Activated CD4-positive, alpha-beta T cell treated with anti-CD3 and anti-CD28 coated beads for 1 hour (primary cell): ENCODE measurements around the gene SEMA6B.

Source experiments
- DNase-seq: peaks from one replicate; pipeline ENCODE4 v3.0.0-alpha.2; 2020

The SEMA6B gene

DNA sequence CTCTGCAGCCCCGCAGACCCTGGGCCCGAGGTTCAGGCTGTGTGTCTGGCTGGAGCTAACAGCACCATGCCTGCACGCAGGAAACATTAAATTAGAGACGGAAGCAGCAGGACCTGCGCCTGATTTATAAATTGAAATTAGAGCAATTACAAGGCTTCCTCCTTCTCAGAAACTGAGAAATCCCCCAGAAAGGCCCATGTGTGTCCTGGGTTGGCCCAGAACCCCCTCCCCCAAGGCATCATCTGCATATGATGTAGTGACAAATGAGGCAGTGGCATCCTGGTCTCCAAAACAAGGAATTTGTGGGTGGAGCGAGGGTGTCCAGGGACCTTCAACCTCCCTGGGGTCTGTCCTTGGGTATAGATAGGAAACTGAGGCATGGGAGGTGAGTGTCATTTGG is 27.2 kb upstream of the SEMA6B start:
- DNase-seq, result no peak

DNA sequence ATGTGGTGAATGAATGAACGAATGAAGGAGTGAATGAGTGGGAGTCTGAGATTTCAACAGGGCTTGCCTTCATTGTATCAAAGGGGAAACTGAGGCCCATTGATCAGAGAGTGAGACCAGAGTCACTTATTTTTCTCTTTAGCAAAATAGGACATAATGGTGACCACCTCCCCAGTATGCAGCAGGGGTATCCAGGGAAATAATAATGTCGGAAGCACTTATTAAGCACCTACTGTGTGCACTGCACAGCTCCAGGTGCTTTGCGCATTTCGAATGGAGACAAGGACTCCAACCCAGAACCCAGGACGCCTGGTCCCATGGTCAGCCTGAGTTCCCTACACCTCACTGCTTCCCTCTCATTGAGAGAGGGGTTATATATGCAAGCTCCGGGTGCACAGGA is 26.8 kb upstream of the SEMA6B start:
- DNase-seq, result no peak

DNA sequence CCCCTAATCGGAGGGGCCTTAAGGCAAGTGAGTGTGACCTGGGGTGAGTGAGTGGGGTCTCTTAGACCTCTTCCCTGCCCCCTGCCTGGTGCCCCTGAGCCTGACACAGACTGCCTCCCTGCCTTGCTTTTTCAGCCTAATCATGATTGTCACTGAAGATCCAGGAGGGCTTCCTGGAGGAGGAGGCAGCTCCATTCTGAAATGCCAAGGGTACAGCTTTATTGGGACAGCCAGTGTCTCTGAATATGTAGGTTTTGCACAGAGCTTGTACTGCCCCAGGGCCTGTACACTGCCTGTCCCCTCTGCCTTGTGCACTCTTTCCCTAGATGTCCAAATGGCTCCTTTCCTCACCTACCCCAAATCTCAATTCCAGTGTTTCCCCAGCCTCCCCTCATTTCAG is 26.1 kb upstream of the SEMA6B start:
- no peak for DNase-seq

DNA sequence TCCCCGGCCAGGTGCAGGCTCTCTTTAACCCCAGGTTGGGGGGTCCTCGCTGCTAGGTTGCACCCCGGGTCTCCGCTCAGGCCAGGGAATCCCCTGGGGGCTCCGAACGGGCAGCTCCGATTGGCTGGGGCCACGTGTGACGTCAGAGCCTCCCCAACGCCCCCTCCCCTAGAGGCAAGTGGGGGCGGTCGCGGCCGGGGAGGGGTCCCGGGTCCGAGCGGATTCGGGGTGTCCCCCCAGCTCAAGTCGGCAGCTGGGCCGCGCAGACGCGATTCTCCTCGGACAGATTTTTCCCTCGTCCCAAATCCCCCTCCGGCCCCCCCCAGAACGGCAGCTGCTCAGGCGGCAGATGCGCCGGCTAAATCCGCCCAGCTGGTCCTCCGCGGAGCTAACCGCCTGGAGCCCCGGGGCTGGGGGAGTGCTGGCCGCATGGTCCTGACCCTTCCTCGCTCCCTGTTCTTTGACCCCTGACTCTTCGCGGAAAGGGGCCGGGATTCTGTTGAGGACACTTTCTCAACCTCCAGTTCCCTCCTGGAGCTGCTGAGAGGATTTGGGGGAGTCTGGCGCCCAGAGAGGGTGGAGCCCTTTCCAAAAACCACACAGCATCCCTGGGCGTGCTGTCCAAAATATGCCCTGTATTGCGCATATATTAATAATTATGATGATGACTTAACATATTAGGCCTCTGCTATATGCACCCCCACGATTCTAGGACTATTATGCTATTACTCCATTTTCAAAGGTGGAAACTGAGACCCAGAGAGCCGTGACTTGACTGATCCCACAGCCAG is 25.4 kb upstream of the SEMA6B start:
- no peak for DNase-seq

DNA sequence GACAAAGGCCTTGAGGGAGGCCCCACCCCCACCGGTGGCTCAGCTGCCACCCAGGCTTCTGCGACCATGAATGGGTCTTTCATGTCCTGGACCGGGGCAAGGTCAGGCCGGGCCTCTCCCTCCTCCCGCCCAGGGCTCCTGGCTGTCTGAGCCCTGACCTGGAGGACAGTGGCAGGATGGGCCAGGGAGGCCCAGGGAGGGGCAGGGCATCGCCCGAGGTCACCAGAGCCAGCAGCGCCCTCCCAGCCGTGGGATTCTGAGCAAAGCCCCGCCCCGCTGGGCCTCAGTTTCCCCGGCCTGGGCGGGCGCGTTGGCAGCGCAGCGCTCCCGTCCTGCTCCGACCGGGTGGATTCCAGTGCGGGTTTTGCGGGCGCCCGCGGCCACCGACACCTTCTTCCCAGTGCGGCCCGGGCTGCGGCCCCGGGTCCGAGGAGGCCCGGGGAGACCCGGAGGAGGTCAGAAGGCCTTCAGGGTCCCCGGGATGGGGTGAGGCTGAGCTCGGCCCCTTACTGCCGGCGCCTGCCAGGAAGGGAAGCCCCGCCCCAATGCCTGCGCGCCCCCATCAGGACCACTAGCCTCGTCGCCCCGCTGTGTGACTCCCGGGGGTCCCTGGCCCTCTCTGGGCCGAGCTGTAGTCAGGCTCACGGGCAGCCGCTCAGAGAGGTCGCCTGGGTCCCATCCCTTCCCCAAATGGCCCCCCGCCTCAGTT is 24.6 kb upstream of the SEMA6B start:
- no peak for DNase-seq

DNA sequence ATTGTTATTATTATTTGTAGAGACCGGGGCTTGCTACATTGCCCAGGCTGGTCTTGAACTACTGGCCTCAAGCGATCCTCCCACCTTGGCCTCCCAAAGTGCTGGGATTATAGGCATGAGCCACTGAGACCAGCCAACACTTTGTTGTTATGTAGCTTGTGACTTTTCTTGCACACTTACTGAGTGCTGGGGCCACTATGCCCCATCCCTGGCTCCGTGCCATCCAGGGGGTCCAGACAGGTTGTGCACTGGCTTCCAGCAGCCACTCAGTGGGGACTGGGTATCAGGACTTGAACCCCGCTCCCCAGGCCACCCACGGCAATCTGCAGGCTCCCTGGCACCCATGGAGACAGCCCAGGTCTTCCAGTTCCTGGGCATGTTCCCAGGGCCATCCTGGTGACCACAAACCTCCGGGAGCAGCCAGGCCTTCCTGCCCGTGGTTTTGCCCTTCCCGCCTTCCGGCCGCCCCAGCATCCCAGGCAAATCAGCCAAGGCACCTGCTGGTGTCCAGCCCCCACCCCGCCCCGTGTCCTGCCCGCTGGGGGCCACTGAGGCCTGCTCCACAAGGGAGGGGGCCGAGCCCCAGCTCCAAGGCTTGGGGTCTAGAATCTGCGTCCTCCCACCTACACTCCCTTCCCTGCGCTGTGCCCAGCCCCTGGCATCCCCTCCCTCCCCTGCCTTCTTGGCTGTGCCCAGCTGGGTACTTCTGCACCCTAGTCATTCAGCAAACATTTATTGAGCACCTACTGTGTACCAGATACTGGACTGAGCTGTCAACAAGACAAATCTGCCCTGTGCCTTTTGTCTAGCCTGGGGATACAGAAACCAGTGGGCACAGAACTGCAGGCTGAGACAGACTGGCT is 23.7 kb upstream of the SEMA6B start:
- no peak for DNase-seq

DNA sequence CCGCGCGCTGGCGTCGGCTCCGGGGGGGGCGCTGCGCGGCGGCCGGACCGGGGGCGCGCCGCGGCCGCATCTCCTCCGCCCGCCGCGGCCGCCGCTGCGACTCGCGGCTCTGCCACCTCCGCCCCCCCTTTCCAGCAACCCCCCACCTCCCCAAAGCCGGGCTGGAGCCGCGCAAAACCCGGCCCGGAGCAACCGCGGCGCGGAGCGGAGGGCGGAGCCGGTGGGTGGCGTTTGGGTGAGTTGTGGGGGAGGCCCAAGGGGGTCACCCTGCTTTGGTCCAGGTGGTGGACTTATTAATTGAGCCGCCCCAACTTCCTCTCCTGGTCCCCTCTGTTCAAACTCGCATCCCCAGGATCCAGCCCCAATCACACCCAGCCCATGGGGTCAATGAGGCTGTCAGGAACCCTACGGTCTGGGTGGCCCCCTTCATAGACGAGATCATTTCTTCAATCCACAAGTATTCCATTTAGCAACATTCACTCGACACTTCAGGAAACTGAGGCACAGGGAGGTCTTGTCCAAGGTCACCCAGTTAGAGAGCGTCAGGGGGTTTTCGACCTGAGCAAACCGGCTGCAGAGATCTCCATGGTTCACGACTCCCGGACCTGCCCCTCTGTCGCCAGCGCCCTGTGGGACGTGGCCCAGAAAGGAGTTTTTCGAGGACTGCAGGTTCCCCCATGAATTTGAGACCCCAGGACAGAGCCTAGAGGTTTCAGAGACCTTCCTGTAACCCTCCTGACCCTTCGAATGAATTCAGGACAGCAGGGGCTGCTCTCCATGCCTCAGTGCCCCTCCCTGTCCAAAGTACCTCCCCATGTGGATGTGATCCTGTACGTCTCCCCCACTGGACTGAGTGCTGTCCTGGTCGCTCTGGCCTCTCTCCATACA is 22.4 kb upstream of the SEMA6B start:
- DNase-seq, result no peak

DNA sequence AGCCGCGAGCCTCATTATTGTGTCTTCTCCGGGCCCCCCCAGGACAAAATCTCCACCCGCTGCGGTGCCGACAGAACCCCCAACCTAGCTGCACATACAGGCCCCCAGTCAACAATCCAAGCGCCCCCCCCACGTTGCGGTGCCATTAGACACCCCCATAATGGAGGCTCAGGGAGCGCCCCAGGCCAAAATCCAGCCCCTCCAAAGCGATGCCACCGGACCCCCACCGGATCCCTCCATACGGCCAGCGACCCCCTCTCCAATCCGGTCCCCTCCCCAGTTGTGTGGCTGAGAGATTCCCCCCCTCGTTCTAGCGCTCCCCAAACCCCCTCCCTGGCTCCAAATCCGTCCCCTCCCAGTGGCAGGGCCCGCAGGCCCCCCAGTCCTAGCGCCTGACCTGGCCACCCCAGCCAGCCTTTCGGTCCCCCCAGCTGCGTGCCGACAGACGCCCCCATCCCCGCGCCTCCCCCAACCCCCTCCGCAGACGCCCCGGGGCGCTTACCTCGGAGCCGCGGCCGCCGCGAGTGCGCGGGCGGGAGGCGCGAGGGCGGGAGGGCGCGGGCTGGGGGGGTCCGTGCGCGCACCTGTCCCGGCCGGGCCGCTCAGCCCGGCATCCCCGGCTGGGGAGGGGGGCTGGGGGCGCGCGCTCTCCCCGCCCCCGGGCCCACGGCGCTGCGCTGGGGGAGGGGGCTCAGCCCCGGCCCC is 21.6 kb upstream of the SEMA6B start:
- no peak for DNase-seq

DNA sequence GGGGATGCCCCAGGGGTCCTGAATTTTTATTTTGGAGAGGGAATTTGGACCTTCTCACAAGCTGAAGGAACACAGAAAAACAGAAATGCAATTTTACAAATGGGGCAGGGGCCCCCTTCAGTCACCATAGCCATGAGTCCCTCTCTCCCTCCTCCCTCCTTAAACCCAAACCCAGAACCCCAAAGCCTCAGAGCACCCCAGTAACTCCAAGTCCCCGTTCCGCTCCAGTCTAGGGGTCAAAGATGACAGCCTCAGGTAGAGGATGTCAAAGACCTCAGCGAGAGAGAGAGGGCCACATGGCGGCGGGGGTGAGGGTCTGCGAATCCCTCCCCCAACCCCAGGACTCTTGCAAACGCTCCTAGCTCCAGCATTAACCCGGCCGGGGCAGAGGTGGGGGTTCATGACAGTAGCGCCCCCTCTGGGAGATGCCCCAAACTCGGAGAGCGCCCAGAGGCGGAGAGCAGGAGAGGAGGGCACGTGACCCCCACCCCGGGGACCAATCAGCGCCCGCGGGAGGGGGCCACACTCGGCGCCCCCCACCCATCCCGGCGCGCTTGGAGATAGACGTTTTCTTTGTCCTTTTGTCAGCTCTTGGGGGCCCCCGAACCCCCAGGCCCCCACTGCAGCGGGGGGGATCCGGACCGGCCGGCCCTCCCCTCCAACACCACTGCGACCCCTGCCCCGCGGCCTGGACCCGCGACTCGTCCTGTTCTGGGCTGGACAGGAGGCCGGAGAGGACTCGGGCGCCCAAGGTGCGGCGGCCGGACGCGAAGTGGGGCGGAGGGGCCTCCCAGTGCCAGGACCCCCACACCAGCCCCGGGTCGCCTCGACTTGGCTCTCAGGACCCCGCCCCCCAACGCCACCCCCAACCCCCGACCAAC is 20.8 kb upstream of the SEMA6B start:
- DNase-seq, result no peak

DNA sequence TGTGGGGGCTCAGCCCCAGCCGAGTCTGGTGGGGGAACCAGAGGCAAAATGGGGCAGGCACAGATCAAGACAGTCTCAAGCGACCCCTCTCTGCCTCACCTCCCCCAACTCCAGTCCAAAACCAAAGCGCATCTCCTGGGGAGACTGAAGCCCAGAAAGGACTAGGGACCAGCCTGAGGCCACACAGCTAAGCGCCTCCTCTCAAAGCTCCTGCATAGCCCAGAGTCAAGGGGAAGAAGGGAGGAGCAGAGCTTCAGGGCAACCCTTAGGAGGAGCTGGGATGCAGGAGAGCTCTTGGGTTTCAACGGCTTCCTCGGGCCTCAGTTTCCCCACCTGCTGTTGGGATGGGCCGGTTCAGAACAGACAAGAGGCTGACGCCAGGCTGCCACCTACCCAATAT is 19.9 kb upstream of the SEMA6B start:
- DNase-seq, result no peak

DNA sequence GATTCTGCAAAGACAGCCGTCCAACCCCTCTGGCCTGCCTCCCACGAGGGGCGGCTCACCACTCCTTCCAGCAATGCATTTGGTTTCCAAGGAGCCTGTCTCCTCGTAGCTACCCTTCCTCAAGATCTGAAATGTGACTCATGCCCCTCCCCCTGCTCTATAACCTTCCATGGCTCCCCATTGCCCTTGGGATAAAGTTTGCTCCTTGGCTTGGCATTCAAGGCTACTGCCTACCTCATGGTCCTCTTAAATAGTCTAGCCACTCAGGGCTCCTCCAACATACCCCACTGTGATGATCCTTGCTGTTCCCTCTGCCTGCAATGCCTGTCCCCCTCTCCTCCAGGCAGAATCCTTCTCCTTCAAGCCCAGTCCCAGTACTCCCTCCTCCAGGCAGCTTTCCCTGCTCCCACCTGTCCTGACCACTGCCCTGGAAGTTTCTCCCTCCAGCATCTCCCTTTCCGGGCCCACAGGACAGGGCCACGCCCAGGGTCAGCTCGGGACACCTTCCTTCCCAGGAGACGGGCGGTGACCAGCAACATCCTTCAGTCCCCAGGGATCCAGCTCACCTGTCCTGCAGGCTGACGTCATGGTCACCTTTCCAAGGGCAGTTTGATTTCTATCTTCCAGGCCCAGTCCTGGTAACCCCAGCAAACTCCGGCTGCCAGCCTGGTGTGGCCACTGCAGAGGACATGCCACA is 19.2 kb upstream of the SEMA6B start:
- no peak for DNase-seq

DNA sequence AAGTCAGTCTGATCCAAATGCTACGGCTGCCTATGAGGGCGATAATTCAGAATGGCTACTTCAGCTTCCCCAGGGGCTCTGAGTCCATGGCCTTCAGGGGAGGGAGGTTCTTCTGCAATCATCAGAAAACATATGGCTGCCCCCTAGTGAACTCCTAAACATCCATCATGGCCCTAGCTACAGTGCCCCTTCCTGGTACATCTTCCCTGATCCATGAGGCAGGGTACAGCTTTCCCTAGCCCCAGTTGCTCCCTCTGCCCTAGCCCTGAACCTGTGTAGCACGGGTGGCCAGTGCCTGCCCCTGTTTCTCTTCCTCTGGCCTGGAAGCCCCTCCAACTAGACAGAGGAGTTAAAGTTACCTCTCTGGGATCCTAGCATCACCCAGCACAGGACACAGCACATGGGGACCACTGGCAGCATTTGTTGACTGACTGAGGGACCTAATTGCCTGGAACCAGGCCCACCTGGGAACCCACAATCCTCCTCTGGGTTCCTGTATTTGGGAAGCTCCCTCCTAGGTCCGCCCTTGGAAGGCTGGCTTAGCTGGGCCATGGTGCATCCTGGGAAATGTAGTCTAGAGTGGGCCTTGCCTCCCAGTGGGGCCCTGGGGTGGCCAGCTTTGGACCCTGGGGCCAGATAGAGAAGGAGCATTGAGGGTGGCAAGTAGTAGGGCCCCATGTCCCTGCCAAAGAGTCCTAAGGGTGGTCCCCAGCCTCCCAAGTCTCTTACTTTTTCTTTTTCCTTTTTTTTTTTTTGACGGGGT is 17.7 kb upstream of the SEMA6B start:
- DNase-seq, result no peak

DNA sequence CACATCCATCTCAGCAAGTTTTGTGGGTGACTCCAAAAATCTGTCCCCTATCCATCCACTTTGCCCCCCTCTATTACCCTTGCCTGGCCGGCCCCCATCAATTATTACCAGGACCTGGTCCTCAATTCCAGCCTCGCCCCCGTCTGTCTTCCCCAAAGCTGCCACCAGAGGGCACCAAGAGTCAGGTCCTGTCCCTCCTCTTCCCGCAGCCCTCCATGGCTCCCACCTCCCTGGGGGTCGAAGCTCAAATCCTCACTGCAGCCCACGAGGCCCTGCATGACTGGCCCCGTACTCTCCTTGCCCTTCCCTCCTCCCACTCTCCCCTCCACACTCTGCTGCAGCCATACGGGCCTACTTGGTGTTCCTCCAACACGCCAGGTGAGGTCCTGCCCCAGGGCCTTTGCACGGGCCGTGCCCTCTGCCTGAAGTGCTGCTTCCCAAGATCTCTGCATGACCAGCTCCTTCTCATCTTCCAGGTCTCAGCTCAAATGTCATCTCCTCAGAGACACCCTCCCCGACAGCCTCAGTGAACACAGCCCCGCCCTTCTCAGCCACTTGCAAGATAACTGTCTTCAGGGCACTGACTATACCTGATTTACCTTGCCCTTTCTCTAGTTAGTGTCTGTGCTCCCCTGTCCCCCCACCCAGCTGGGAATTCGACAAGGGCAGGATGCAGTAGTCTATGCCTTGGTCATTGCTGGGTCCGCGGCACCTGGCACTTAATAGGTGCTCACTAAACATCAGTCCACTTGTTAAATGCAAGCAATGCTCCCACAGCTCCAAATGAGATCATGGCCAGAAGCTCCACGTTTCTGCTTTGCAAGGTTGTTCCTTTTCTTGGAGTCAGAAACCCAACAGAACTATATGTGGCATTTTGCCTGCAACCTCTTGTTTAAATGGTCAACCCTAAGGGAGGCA is 16.8 kb upstream of the SEMA6B start:
- peak; percentile 46 for DNase-seq

DNA sequence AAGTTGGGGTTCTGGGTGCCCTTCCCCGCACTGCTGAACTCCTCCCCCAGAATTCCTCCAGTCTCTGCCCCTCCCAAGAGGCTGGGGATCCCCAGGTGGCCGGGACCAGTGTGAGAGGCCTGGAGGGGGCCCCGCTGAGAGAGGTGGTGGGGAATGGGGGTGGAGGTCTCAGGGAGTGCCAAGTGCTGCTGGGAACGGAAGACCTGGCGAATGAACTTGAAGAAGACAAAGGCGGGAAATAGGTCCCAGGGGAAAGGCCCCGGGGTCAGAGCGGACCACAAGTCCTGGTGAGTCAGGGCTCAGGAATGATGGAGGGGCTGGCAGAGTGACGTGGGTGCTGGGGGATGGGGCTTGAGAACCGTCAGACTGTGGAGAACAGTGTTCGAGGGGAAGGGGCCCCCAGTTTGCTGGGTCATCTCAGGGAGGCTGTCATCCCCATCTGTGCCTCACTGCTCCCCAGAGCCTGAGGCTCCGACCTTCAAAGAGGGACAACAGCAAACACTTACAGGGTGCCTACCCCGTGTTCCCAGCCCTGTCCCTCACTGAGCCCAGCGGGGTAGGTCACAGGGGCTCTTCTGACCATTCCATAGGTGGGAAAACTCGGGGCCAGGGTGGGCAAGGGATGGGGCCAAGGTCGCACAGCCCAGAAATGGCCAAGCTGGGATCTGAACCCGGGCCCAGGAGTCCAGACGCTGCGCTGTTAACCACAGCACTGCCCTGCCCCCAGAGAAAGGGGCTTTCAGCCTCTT is 16.0 kb upstream of the SEMA6B start:
- DNase-seq, result no peak

DNA sequence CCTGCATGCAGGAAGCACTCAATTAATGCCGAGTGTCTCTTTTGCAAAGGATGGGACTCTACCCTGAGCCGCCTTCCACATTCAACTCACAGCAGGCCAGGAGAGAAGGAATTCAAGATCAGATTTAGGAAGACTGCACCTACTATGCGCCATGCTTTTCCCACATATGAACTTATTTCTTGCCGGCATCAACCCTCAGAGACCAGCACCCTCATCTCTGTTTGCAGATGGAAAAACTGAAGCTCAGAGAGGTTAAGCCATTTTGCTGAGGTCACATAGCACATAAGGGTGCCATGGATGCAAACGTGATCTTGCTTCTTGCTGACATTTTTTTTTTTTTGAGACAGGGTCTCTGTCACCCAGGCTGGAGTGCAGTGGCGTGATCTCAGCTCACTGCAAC is 14.2 kb upstream of the SEMA6B start:
- DNase-seq, result no peak

DNA sequence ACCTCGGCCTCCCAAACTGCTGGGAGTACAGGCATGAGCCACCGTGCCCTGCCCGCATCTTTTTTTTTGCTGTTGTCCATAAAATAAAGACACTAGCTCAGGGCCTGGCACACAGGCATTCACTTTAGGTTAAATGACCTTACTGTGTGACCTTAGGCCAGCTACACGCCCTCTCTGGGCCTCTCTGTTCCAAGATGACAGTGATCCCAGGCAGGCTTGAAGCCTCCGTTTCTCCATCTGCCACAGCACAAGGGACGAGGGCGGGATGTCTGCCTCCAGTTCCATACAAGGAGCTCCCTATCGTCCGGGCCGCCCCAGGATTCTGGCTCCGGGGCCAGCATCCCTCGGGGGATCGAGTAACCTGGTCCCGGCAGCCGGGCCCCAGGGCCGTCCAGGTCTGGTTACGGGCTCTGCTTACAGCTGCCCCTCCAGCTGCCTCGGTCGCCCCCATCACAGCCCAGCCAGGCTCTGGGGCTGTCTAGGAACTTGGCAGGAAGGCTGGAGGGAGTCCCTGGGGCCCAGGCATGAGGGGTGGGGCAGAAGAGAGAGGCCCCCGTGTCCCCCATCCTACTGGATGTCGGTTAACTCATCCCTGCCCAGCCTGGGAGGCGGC is 11.9 kb upstream of the SEMA6B start:
- DNase-seq, result no peak

DNA sequence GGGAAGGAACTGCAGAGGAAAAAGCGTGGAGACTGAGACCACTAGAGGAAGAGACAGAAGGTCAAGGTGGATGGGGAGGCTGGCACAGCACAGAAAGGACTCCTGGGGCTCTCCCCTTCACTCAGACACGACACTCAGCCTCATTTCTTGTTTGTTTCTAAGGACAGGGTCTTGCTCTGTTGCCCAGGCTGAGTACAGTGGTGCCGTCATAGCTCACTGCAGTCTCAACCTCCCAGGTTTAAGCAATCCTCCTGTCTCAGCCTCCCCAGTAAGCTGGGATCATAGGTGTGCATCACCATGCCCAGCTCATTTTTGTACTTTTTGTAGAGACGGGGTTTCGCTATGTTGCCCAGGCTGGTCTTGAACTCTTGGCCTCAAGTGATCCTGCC is 11.4 kb upstream of the SEMA6B start:
- no peak for DNase-seq
